A673 (cell line): ENCODE data around the gene POU1F1.

Source experiments
- CTCF ChIP-seq: fragments of 300-800, 200-600 bp; sonication (generic); conservative IDR thresholded peaks from 2 replicates; pipeline ENCODE4 v1.5.1; 2017; ENCODE audit warnings: low read depth, mild to moderate bottlenecking, antibody characterized with exemption, low read length, moderate library complexity, mixed read lengths
- EZH2 ChIP-seq: fragments of 200-600 bp; sonication (generic); IDR thresholded peaks from 2 replicates; pipeline ENCODE4 v1.6.1; 2017; ENCODE audit warnings: borderline replicate concordance, low read depth, mild to moderate bottlenecking, mixed read lengths, antibody characterized with exemption, low read length; ENCODE audit not compliant: poor library complexity, severe bottlenecking

- no peak for TF ChIP-seq CTCF
- TF ChIP-seq EZH2 = no peak
These were observed 29.5 kb downstream of the POU1F1 start for GRCh38 chr3:87246662-87247429.
